ENCODE results near the gene LYRM1.

GRCh38 chr16:20867585-20867984, 33.0 kb upstream of the LYRM1 start:
- TF ChIP-seq, protein P1, sequence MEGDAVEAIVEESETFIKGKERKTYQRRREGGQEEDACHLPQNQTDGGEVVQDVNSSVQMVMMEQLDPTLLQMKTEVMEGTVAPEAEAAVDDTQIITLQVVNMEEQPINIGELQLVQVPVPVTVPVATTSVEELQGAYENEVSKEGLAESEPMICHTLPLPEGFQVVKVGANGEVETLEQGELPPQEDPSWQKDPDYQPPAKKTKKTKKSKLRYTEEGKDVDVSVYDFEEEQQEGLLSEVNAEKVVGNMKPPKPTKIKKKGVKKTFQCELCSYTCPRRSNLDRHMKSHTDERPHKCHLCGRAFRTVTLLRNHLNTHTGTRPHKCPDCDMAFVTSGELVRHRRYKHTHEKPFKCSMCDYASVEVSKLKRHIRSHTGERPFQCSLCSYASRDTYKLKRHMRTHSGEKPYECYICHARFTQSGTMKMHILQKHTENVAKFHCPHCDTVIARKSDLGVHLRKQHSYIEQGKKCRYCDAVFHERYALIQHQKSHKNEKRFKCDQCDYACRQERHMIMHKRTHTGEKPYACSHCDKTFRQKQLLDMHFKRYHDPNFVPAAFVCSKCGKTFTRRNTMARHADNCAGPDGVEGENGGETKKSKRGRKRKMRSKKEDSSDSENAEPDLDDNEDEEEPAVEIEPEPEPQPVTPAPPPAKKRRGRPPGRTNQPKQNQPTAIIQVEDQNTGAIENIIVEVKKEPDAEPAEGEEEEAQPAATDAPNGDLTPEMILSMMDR (IDR thresholded peaks at IDR 0.05; ENCODE audit: low read depth, low read length, poor library complexity, severe bottlenecking) = no peak
- no peak for TF ChIP-seq EZH2phosphoT487 (IDR thresholded peaks at IDR 0.05; ENCODE audit: borderline replicate concordance, low read length)
